NCI-H1694 treated with DMSO at 0.1 percent for 48 hours (cell line): ENCODE data around the gene GFM1.
"Not testable (repeated sequence)": the region's sequence is repeated elsewhere in the genome, so short reads cannot be mapped to it uniquely, and the experiment has no call there.

Experiments used
- DNase-seq: peaks from one replicate; lab custom pipeline; 2025; lab: John Stamatoyannopoulos, UW

The GFM1 gene

DNA sequence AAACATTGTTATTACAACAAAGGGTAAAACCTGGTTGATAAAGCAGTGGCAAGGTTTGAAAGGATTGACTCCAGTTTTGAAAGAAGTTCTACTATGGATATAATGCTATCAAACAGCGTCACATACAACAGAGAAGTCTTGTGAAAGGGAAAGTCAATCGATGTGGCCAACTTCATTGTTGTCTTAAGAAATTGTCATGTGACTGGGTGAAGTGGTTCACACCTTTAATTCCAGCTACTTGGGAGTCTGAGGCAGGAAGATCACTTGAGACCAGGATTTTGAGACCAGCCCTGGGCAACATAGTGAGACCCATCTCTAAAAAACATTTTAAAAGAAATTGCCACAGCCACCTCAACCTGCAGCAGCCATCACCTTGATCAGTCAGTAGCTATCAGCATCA is 34.4 kb downstream of the GFM1 start:
- DNase-seq, result no peak

GRCh38 chr3:158679547-158680000 is 35.2 kb downstream of the GFM1 start:
- DNase-seq, result no peak

GRCh38 chr3:158680861-158681260 is 36.5 kb downstream of the GFM1 start:
- DNase-seq, result no peak

- no peak for DNase-seq
These were observed 39.1 kb downstream of the GFM1 start for GRCh38 chr3:158683230-158683962.

DNA sequence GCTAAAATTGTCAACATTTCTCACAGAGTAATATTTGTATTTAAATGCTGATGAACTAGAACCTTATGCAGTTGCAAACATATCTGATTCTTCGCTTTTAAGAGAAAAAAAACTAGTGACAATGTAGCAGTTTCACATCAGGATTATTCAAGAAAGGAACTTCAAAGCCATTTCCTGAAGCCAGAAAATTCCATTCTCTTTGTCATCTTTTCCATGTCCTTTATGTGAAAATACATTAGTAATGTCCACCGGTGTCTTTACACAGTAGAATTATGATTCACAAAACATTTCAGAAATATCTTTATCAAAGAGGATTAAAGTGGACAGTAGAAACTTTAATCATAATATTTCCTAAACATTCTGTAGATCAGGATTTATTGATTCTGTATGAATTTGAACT is 40.8 kb downstream of the GFM1 start:
- DNase-seq, result no peak

DNA sequence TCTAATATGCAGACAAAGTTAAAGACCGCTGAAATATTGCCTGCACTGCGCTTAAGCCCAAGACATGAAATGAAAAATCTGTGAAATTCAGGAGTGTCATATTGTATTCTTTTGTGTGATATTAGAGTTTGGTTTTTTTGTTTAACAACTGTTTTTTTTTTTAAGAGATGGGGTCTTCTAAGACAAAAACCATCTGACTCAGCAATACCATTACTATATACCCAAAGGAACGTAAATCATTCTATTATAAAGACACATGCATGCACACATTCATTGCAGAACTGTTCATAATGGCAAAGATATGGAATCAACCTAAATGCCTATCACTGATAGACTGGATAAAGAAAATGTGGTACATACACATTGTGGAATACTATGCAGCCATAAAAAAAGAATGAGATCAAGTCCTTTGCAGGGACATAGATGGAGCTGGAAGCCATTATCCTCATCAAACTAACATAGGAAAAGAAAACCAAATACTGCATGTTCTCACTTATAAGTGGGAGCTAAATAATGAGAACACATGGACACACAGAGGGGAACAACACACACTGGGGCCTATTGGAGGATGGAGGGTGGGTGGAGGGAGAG is 49.6 kb downstream of the GFM1 start:
- not testable (repeated sequence) for DNase-seq

- DNase-seq, result no peak
These were observed 52.3 kb downstream of the GFM1 start for GRCh38 chr3:158696618-158697017.

DNA sequence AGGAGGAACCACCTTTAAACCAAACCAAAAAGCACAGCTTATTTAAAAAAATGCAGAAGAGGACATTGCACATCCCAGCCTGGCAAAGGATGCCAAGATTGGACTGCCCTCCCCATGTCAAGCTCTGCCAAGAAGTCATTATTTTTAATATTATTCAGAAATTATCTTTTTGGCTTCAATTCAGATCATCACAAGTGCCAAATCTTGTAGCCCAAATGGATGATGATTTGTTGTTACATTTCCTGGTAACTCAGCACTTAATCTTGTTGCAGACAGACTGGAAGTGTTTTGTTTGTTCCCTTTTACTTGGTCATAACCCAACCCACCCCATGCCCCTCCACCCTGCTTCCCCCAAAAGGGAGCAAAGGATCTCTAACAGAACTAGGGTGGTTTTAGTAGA is 56.2 kb downstream of the GFM1 start:
- no peak for DNase-seq

- no peak for DNase-seq
These were observed 57.2 kb downstream of the GFM1 start for GRCh38 chr3:158701420-158702065.

- no peak for DNase-seq
These were observed 58.6 kb downstream of the GFM1 start for GRCh38 chr3:158702815-158703481.

GRCh38 chr3:158703566-158703965 is 59.2 kb downstream of the GFM1 start:
- DNase-seq, result no peak

- no peak for DNase-seq
These were observed 65.3 kb downstream of the GFM1 start for GRCh38 chr3:158709666-158710083.

DNA sequence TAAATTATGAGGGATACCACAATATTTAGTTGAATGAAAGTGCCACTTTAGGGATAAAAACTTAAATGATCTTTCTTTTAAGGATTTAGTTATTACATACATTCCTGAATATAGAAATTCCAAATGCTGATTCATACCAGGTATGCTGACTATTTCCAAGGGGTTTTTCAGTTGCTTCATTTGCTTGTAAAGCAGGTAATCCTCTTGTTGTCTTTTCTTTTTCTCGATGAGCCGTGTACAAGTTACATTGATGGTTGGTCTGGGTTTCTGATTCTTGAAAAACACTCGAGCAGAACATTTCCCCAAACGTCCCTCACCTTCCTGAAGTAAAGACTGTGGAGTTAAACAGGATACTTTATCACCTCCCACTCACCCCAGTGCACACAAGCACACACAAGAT is 66.3 kb downstream of the GFM1 start:
- no peak for DNase-seq

DNA sequence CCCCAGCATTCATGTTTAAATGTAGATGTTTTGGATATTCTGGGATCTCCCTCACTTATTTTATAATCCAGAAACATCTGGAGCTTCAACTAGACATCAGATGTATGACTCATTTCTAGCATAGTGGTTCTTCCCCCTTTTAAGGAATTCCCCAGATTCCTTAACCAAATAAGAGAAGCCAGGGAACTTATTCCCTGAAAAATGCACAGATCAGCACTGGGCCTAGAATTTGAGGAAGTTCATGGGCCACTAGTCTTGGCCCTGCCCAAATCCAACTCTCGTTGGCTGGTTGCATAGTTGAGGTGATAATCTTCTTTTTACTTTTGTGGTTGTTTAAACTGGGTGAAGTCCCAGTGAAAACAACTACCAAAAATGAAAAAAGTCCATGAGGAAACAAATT is 67.6 kb downstream of the GFM1 start:
- no peak for DNase-seq

- DNase-seq, result no peak
These were observed 68.1 kb downstream of the GFM1 start for GRCh38 chr3:158712443-158712842.

- no peak for DNase-seq
These were observed 68.8 kb downstream of the GFM1 start for GRCh38 chr3:158713094-158713499.

- no peak for DNase-seq
These were observed 73.2 kb downstream of the GFM1 start for GRCh38 chr3:158717576-158717975.

DNA sequence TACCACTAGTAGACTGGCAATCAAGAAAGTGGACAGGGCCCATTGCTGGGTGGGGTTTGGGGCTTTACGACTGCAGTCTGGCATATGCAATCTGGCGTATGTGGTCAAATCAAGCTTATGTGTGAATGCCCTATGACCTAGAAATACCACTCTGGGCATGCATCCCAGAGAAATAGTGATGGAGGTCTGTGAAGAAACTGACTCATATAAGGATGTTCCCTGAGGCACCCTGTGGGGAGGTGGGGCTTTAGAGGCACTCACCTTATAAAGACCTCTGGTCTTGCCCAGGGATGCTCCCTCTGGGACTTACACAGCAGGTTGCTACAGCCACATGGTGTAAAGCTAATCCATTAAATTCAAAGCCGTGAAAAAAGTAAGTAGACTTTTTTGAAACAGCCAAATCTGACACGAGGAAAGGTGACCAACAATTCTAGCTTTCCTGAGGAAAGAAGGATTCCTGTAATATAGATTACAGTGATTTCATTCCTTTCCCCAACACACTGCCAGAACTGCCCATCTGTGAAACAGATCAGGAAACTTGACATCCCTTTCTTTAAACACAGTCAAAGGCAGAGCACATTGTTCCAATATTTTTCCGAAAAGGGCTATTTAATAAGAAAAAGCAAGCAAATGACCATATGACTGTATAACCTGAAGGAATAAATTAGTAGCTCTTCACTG is 74.3 kb downstream of the GFM1 start:
- no peak for DNase-seq

DNA sequence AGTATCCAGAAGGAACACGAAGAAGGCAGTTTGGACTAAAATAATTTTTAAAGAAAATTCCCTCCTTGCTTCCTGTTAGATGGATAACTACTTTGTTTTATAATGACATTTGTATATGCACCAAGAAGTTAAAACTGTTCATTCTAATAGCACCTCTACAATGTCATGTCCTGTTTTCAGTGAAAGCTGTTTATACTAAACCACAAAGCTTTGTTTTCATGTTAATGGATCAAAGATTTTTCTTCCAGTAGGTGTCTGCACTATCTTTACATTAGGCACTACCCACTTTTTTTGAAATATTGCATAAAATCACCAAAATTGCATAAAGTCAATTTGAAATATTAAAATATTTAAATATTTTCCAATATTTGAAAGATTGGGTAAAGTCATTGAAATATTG is 77.8 kb downstream of the GFM1 start:
- no peak for DNase-seq

DNA sequence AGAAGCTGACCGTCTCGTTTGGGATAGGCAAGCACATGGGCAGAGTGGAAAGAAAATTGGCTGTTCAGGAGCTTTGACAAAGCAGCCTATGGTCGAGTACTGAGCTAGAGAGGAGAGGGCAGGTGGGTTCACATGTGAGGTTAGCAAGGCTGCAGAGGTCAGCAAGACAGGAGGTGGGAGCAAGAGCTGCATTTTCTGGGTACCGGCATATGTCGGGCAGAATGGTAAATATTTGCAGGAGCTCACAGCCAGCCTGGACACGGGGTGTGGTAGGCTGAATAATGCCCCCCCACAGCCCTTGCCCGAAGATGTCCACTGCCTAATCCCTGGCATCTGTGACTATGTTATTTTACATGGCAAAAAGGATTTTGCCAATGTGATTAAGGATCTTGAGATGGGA is 79.7 kb downstream of the GFM1 start:
- DNase-seq, result no peak

DNA sequence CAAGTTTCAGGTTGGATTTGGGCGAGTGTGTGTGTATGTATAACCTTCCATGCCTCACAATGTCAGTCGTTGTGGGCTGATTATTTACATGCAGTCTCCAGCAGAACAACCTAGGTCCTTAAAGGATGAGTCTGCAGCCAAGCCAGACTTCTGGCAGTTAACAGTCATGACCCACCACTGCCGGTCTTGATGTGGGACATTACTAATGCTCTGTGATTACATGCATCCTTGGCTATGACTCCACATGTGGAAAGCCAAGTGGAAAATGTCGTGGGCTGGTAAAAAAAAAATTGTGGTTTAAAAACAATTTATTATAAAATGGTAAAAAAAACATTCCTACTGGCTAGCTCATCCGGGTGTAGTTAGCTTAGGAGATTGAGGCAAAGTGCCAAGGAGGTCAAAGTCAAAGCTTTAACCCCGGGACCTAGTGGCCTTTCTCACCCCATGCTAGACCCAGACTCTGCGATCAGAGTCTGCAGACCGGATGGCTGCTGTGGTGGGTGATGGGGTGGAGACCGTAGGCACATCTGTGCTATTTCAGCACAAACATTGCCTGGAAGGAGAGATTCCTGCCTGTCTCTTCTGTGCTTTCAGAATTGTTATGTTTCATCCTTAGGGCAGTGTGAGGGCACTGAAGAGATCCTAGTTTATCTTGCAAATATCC is 81.2 kb downstream of the GFM1 start:
- no peak for DNase-seq
